SK-N-SH (cell line): ENCODE results near the gene CDH23.

Experiments used
- CTCF ChIP-seq: fragments of 200-600 bp; sonication (generic); IDR thresholded peaks from 2 replicates; pipeline ENCODE4 v1.6.1; 2017; ENCODE audit warnings: antibody characterized with exemption, mild to moderate bottlenecking, moderate library complexity
- POLR2AphosphoS5 ChIP-seq: IDR thresholded peaks from 2 replicates; pipeline ENCODE4 v1.6.1; 2012; ENCODE audit warnings: low read depth, low read length
- REST ChIP-seq: IDR thresholded peaks from 2 replicates; pipeline ENCODE4 v1.6.1; 2012; ENCODE audit warnings: mild to moderate bottlenecking, low read depth, low read length, moderate library complexity
- SMC3 ChIP-seq: IDR thresholded peaks from 2 replicates; pipeline ENCODE4 v1.6.1; 2012; ENCODE audit warnings: low read depth, low read length, improper control_type of control experiment
- TAF1 ChIP-seq: IDR thresholded peaks from 2 replicates; pipeline ENCODE4 v1.6.1; 2012; ENCODE audit warnings: low read depth, mild to moderate bottlenecking, low read length, moderate library complexity, borderline replicate concordance
- YY1 ChIP-seq: IDR thresholded peaks from 2 replicates; pipeline ENCODE4 v1.4.0; 2012; ENCODE audit warnings: low read depth, mild to moderate bottlenecking
- TF ChIP-seq, protein P1 (sequence below): IDR thresholded peaks from 2 replicates; pipeline ENCODE4 v1.4.0; 2012; ENCODE audit warnings: low read depth, borderline replicate concordance

DNA sequence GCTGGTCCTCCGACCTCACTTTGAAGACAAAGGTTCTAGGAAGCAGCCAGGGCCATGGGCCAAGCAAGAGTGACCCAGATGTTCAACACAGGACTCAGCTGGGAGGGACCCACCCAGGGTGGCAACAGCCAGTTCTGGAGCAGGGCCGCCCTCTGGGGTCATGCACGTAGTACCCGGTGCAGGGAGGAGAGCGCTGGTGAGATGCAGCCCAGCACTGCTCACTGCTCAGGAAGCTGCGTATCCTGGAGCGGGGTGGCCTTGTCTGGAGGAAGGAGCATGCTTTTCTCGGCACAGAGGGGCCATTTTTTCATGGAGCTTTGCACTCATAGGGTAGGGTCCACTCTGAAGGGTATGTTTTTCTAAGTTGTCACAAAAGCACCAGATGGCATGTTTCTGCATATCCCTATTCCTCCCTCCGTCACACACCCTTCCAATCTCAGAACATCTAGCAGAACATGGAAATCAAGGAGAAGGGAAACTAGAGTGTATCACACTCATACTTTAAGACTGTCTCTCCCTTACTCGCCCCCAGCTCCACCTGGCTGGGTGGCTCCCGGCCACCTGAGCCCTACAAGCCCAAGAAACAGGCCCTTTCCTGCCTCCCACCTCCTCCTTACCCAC, 132.6 kb downstream of the CDH23 start:
- no peak for TF ChIP-seq CTCF
- TF ChIP-seq YY1, result no peak
- TF ChIP-seq REST, result no peak
- no peak for TF ChIP-seq TAF1
- TF ChIP-seq POLR2AphosphoS5, result no peak
- no peak for TF ChIP-seq SMC3
- TF ChIP-seq, protein P1, sequence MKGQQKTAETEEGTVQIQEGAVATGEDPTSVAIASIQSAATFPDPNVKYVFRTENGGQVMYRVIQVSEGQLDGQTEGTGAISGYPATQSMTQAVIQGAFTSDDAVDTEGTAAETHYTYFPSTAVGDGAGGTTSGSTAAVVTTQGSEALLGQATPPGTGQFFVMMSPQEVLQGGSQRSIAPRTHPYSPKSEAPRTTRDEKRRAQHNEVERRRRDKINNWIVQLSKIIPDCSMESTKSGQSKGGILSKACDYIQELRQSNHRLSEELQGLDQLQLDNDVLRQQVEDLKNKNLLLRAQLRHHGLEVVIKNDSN, result no peak
